Testis (tissue), 3 donors: ENCODE data around the gene SDK1. TPM values are rescaled to one million over a fixed set of nuclear protein-coding genes. Genes with fewer than 3 reads are reported as not detected.

Experiments used
- DNase-seq: peaks from one replicate; pipeline ENCODE4 v3.0.0-alpha.2; 2019
- H3K27ac ChIP-seq, 2 donors: fragments of 200-600 bp; sonication (generic); one replicate each; pipeline ENCODE4 v1.5.1; 2019
- H3K27me3 ChIP-seq: fragments of 200-600 bp; sonication (generic); one replicate; pipeline ENCODE4 v1.5.1; 2019
- H3K36me3 ChIP-seq: fragments of 200-600 bp; sonication (generic); one replicate; pipeline ENCODE4 v1.5.1; 2017; ENCODE audit warnings: low read depth; ENCODE audit errors: missing control alignments
- H3K4me1 ChIP-seq: fragments of 200-600 bp; sonication (generic); one replicate; pipeline ENCODE4 v1.5.1; 2019
- H3K4me3 ChIP-seq, 2 donors: fragments of 200-600 bp; sonication (generic); one replicate each; pipeline ENCODE4 v1.5.1; 2017 to 2019
- H3K9me3 ChIP-seq: fragments of 200-600 bp; sonication (generic); one replicate; pipeline ENCODE4 v1.5.1; 2017
- CTCF ChIP-seq, 3 experiments: fragments of 450-650 bp in 2 of 3; fragments of 200-600 bp in 1 of 3; sonication (generic) in 1 of 3; IDR thresholded peaks; one replicate each; pipeline ENCODE4 v1.5.1; 2016 to 2019; ENCODE audit warnings: antibody characterized with exemption in 3 of 3, mild to moderate bottlenecking in 2 of 3, moderate library complexity in 1 of 3
- POLR2A ChIP-seq: fragments of 450-650 bp; IDR thresholded peaks from one replicate; pipeline ENCODE4 v1.6.1; 2017; ENCODE audit warnings: antibody characterized with exemption, mild to moderate bottlenecking, moderate library complexity
- WGBS, 2 donors: methylation state at CpG; one replicate each; pipeline ENCODE4 v1.1.5; 2018; 5-methylcytosine and 5-hydroxymethylcytosine counted together
- intact Hi-C: fragments of 100-400 bp; cut with DNase I; formaldehyde crosslinking; loops from one replicate; pipeline ENCODE4 v1.15.1; 2023; ENCODE audit warnings: low total_unique reads
- polyA plus RNA-seq: library from polyadenylated mRNA; stranded (reverse); fragments of 350-450 nt; fragmentation: Illumina TruSeq; extraction: RNeasy Lipid Tissue Mini Kit (QIAGEN cat#74804); gene quantifications from one replicate; pipeline ENCODE4 v1.2.3, GENCODE V29; 2014; ENCODE audit warnings: low read depth, low replicate concordance; ENCODE audit not compliant: insufficient read depth
- total RNA-seq, 2 donors: library from RNA; depleted of rRNA; stranded (reverse); fragments of >200 nt; gene quantifications; one replicate each; pipeline ENCODE4 v1.2.3, GENCODE V29; 2016

The SDK1 gene
- total and polyA plus RNA-seq, 3 donors from 2014 or later = 20.0 to 36.2 (median 24.9) TPM

GRCh38 chr7:3781607-3782006, 480.6 kb downstream of the SDK1 start:
- Histone ChIP-seq H3K9me3 (no peaks in the 10 kb centered on the region), H3K4me3 (no peak overlapping the region), H3K27ac (no peak overlapping the region), H3K27me3 (no peaks in the 10 kb centered on the region), H3K4me1 (no peaks in the 10 kb centered on the region), H3K36me3 (no peaks in the 10 kb centered on the region)
- no peak for DNase-seq
- intact Hi-C loops = no loop called here
- TF ChIP-seq POLR2A = no peak
- no peak for TF ChIP-seq CTCF (IDR thresholded peaks at IDR 0.05)
- WGBS, 2 donors = 83 to 88% methylated on average over 1 of the region's 1 CpG

GRCh38 chr7:3787717-3788264, 486.7 kb downstream of the SDK1 start:
- intact Hi-C loops = no loop called here
- Histone ChIP-seq H3K27me3 (no peaks in the 10 kb centered on the region), H3K36me3 (no peaks in the 10 kb centered on the region), H3K9me3 (no peaks in the 10 kb centered on the region), H3K4me3 (no peak overlapping the region), H3K4me1 (no peaks in the 10 kb centered on the region), H3K27ac (no peak overlapping the region)
- no peak for TF ChIP-seq CTCF (IDR thresholded peaks at IDR 0.05)
- TF ChIP-seq POLR2A = no peak
- no peak for DNase-seq
- WGBS, 2 donors = 58 to 61% methylated on average over 15 of the region's 15 CpGs

DNA sequence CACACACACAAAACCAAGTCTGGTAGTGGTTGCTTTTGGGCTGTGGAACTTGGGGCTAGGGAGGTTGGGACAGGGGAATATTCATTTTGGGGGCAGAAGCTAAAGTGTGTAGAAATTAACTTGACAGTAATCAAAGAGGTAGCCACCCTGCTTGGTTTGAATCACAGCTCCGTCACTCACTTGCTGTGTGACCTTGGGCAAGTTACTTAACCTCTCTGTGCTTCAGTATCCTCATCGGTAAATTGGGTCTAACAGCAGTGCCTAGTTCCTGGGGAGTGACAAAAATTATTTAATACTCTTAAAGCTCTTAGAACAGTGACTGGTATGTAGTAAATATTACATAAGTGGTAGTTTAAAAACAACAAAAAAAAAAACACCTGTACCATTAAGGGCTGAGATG, 489.8 kb downstream of the SDK1 start:
- Histone ChIP-seq H3K27me3 (no peaks in the 10 kb centered on the region), H3K27ac (no peak overlapping the region), H3K36me3 (no peaks in the 10 kb centered on the region), H3K4me3 (no peak overlapping the region), H3K4me1 (no peaks in the 10 kb centered on the region), H3K9me3 (no peaks in the 10 kb centered on the region)
- DNase-seq = no peak
- intact Hi-C loops = no loop called here
- TF ChIP-seq POLR2A = no peak
- no peak for TF ChIP-seq CTCF (IDR thresholded peaks at IDR 0.05)
- 86 to 94% methylated on average over 2 of the region's 2 CpGs for WGBS, 2 donors

- TF ChIP-seq POLR2A = no peak
- no peak for TF ChIP-seq CTCF (IDR thresholded peaks at IDR 0.05)
- H3K27ac ChIP-seq = no peak overlapping the region
- H3K36me3 ChIP-seq = no peaks in the 10 kb centered on the region
- 80 to 82% methylated on average over 9 of the region's 9 CpGs for WGBS, 2 donors
- H3K9me3 ChIP-seq = no peaks in the 10 kb centered on the region
- H3K4me3 ChIP-seq = no peak overlapping the region
- no peaks in the 10 kb centered on the region for H3K4me1 ChIP-seq
- intact Hi-C loops = no loop called here
- DNase-seq = no peak
- H3K27me3 ChIP-seq = no peaks in the 10 kb centered on the region
Observed at GRCh38 chr7:3791327-3791726, 490.3 kb downstream of the SDK1 start.

DNA sequence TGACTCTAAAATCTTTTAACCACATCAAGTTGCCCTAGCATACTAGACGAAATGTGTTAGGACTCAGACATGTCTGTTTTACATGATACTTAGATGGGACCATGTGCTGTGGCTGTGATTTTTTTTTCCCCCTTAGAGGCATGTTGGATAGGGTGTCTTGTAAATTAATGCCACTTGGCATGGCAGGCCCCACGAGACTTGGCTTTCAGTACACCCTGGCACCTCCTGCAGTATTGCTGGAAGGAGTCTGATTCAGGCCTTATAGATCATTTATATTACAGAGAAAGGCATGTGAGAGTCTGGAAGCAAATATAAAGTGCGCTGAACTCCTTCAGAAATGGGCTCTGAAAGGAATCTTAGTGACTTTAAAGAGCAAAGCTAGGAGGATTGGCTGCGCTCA, 494.1 kb downstream of the SDK1 start:
- Histone ChIP-seq H3K4me1 (no peaks in the 10 kb centered on the region), H3K9me3 (no peaks in the 10 kb centered on the region), H3K27ac (no peak overlapping the region), H3K4me3 (no peak overlapping the region), H3K27me3 (no peaks in the 10 kb centered on the region), H3K36me3 (no peaks in the 10 kb centered on the region)
- no peak for TF ChIP-seq POLR2A
- no peak for TF ChIP-seq CTCF (IDR thresholded peaks at IDR 0.05)
- 88 to 92% methylated on average over 4 of the region's 4 CpGs for WGBS, 2 donors
- intact Hi-C loops = no loop called here
- DNase-seq = no peak
